Measurements from ENCODE around the gene SP140. TPM values are rescaled to one million over a fixed set of nuclear protein-coding genes. Genes with fewer than 3 reads are reported as not detected.
"Not testable (repeated sequence)": the region's sequence is repeated elsewhere in the genome, so short reads cannot be mapped to it uniquely, and the experiment has no call there.

SP140 gene
- total RNA-seq, 1 experiment from 2014 or later: not detected

GRCh38 chr2:230286048-230286447, 60.5 kb downstream of the SP140 start:
- Mint-ChIP-seq H3K9me3 (ENCODE audit: unreplicated experiment) (no peaks in the 10 kb centered on the region), H3K4me1 (ENCODE audit: low read depth, unreplicated experiment) (no peaks in the 10 kb centered on the region), H3K36me3 (ENCODE audit: insufficient read depth, unreplicated experiment) (no peaks in the 10 kb centered on the region), H3K4me3 (ENCODE audit: unreplicated experiment) (no peak overlapping the region), H3K27ac (ENCODE audit: unreplicated experiment) (no peak overlapping the region), H3K27me3 (ENCODE audit: insufficient read depth, unreplicated experiment) (no peaks in the 10 kb centered on the region)
- Histone ChIP-seq H3K4me3 (ENCODE audit: low read depth, low read length) (no peak overlapping the region), H3K9me3 (no peaks in the 10 kb centered on the region), H3K36me3 (ENCODE audit: control insufficient read depth, insufficient read depth, low read length) (no peaks in the 10 kb centered on the region), H3K27me3 (replicated peaks; ENCODE audit: control insufficient read depth, insufficient read depth, low read length) (no peaks in the 10 kb centered on the region), H3K4me1 (no peaks in the 10 kb centered on the region)
- BruUV-seq (replicated peaks): no TSS peak
- intact Hi-C loops (cut with micrococcal nuclease; ENCODE audit: unreplicated experiment): no loop called here
- TF ChIP-seq CTCF (IDR thresholded peaks at IDR 0.05; ENCODE audit: insufficient read depth in 1 of 2, low read depth in 1 of 2, low read length in 1 of 2, severe bottlenecking in 1 of 2, unreplicated experiment in 1 of 2): no peak
- POLR2A ChIA-PET: no interaction called here
- no peak for DNase-seq
- CTCF ChIA-PET: no interaction called here

- H3K9me3 Mint-ChIP-seq (ENCODE audit: unreplicated experiment); H3K4me3 ChIP-seq (ENCODE audit: low read depth, low read length); H3K4me1 Mint-ChIP-seq (ENCODE audit: low read depth, unreplicated experiment); CTCF ChIA-PET; H3K27ac Mint-ChIP-seq (ENCODE audit: unreplicated experiment); H3K9me3 ChIP-seq; intact Hi-C loops (cut with micrococcal nuclease; ENCODE audit: unreplicated experiment); POLR2A ChIA-PET; H3K36me3 ChIP-seq (ENCODE audit: control insufficient read depth, insufficient read depth, low read length); BruUV-seq (replicated peaks); H3K4me1 ChIP-seq; H3K36me3 Mint-ChIP-seq (ENCODE audit: insufficient read depth, unreplicated experiment); H3K27me3 ChIP-seq (replicated peaks; ENCODE audit: control insufficient read depth, insufficient read depth, low read length); H3K27me3 Mint-ChIP-seq (ENCODE audit: insufficient read depth, unreplicated experiment); H3K4me3 Mint-ChIP-seq (ENCODE audit: unreplicated experiment): not testable (repeated sequence)
- DNase-seq: peak in 1 of 2 experiments; percentile 2
Observed at GRCh38 chr2:230289311-230289710, 63.8 kb downstream of the SP140 start.

- no peaks in the 10 kb centered on the region for H3K4me1 ChIP-seq
- ChIA-PET CTCF (no interaction called here), POLR2A (no interaction called here)
- no peaks in the 10 kb centered on the region for H3K4me1 Mint-ChIP-seq (ENCODE audit: low read depth, unreplicated experiment)
- no peaks in the 10 kb centered on the region for H3K9me3 Mint-ChIP-seq (ENCODE audit: unreplicated experiment)
- intact Hi-C loops (cut with micrococcal nuclease; ENCODE audit: unreplicated experiment): no loop called here
- peaks cover 6% of the 10 kb centered on the region for H3K27me3 Mint-ChIP-seq (ENCODE audit: insufficient read depth, unreplicated experiment)
- no peaks in the 10 kb centered on the region for H3K36me3 ChIP-seq (ENCODE audit: control insufficient read depth, insufficient read depth, low read length)
- BruUV-seq (replicated peaks): no TSS peak
- no peak overlapping the region for H3K4me3 ChIP-seq (ENCODE audit: low read depth, low read length)
- no peak for TF ChIP-seq CTCF (IDR thresholded peaks at IDR 0.05; ENCODE audit: insufficient read depth in 1 of 2, low read depth in 1 of 2, low read length in 1 of 2, severe bottlenecking in 1 of 2, unreplicated experiment in 1 of 2)
- no peaks in the 10 kb centered on the region for H3K36me3 Mint-ChIP-seq (ENCODE audit: insufficient read depth, unreplicated experiment)
- no peak overlapping the region for H3K4me3 Mint-ChIP-seq (ENCODE audit: unreplicated experiment)
- DNase-seq: no peak
- no peak overlapping the region for H3K27ac Mint-ChIP-seq (ENCODE audit: unreplicated experiment)
- no peaks in the 10 kb centered on the region for H3K27me3 ChIP-seq (replicated peaks; ENCODE audit: control insufficient read depth, insufficient read depth, low read length)
- H3K9me3 ChIP-seq: no peaks in the 10 kb centered on the region
Observed at GRCh38 chr2:230295192-230295591, 69.7 kb downstream of the SP140 start.

GRCh38 chr2:230296917-230297316, 71.4 kb downstream of the SP140 start:
- intact Hi-C loops (cut with micrococcal nuclease; ENCODE audit: unreplicated experiment): no loop called here
- H3K4me3 ChIP-seq (ENCODE audit: low read depth, low read length): no peak overlapping the region
- POLR2A ChIA-PET: no interaction called here
- Mint-ChIP-seq H3K4me3 (ENCODE audit: unreplicated experiment) (no peak overlapping the region), H3K27ac (ENCODE audit: unreplicated experiment) (no peak overlapping the region), H3K9me3 (ENCODE audit: unreplicated experiment) (no peaks in the 10 kb centered on the region), H3K4me1 (ENCODE audit: low read depth, unreplicated experiment) (no peaks in the 10 kb centered on the region), H3K36me3 (ENCODE audit: insufficient read depth, unreplicated experiment) (no peaks in the 10 kb centered on the region), H3K27me3 (ENCODE audit: insufficient read depth, unreplicated experiment) (peaks cover 6% of the 10 kb centered on the region)
- H3K27me3 ChIP-seq (replicated peaks; ENCODE audit: control insufficient read depth, insufficient read depth, low read length): no peaks in the 10 kb centered on the region
- H3K36me3 ChIP-seq (ENCODE audit: control insufficient read depth, insufficient read depth, low read length): no peaks in the 10 kb centered on the region
- no peaks in the 10 kb centered on the region for H3K4me1 ChIP-seq
- no TSS peak for BruUV-seq (replicated peaks)
- H3K9me3 ChIP-seq: no peaks in the 10 kb centered on the region
- CTCF ChIA-PET: no interaction called here
- no peak for TF ChIP-seq CTCF (IDR thresholded peaks at IDR 0.05; ENCODE audit: insufficient read depth in 1 of 2, low read depth in 1 of 2, low read length in 1 of 2, severe bottlenecking in 1 of 2, unreplicated experiment in 1 of 2)
- DNase-seq: no peak
